Hippocampal formation (tissue), 2 donors: ENCODE data around the gene SLC30A3.

Source experiments
- DNase-seq, 2 donors: peaks; one replicate each; lab custom pipeline; 2025; lab: John Stamatoyannopoulos, UW

SLC30A3 gene

DNA sequence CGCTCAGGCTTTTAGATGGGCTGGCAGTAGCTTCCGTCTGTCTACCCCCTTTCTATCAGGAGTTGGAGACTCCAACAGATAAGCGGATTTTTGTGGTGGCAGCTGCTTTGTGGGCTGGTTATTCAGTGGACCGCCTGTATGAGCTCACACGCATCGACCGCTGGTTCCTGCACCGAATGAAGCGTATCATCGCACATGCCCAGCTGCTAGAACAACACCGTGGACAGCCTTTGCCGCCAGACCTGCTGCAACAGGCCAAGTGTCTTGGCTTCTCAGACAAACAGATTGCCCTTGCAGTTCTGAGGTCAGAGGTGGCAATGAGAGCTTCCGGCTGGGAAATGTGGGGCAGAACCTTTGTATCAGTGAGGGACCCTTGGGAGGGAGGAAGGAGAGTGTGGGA is 30.9 kb downstream of the SLC30A3 start:
- DNase-seq: no peak

DNA sequence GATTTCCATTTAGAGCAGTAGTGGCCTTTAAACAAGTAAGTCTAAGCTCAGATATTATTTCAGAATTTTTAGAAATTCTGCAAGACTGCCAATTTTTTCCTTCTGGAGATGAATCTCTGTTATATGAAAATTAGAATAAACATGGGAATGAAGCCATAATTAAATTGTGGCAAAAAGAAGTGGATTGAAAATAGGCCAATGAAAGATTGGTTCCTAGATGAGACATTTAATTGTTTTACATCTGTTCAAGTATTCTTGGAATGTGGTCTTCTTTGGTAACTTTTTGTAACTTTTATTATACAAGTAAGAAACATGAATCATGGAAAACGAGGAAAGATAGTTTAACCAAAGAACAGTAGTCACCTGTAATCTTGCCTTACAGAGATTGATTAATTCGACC is 35.3 kb downstream of the SLC30A3 start:
- no peak for DNase-seq

GRCh38 chr2:27225526-27225925 is 37.3 kb downstream of the SLC30A3 start:
- no peak for DNase-seq

DNA sequence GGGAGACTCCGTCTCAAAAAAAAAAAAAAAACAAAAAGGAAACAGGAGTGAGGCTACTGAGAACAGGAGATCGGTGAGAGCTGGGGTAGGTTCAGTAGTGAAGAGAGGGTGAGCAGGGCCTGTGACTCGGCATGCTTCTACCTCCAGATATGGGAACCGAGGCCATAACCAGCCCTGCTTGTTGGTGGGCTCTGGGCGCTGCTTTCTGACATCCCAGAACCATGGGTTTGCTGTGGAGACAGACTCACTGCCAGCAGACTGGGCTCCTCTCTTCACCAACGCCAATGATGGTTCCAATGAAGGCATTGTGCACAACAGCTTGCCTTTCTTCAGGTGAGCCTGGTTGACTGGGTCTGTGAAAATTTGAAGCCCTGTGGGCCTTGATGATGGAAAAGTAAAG is 39.4 kb downstream of the SLC30A3 start:
- no peak for DNase-seq

GRCh38 chr2:27222407-27222806 is 40.4 kb downstream of the SLC30A3 start:
- DNase-seq: no peak

DNA sequence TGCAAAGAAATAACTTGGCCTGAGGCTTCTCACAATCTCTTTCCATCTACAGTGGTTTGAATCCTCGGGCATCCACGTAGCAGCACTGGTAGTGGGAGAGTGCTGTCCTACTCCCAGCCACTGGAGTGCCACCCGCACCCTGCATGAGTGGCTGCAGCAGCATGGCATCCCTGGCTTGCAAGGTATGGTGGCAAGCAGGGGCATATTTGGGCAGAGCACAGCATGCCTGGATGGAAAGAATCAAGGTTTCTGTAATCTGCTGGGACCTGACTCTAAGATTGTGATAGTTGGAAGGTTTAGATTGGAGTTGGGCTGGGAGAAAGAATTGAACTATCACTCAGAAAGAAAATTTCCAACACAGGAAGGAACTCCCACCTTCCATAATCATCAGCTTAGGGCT is 41.7 kb downstream of the SLC30A3 start:
- DNase-seq: no peak

GRCh38 chr2:27220091-27220490 is 42.8 kb downstream of the SLC30A3 start:
- no peak for DNase-seq

DNA sequence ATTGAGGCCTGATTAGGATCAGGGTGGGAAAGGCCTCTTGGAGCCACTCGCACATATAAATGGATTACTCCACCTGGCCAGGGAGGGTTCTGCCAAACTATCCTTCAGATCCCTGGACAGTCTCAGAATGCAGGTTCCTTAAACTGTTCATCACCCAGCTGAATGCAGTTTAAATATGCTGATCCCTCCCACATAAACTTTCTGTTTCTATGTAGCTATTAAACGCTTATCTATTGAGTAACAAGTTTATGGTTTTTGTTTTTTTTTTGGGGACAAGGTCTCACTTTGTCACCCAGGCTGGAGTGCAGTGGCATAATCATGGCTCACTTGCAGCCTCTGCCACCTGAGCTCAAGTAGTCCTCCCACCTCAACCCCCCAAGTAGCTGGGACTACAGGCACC is 43.8 kb downstream of the SLC30A3 start:
- no peak for DNase-seq

DNA sequence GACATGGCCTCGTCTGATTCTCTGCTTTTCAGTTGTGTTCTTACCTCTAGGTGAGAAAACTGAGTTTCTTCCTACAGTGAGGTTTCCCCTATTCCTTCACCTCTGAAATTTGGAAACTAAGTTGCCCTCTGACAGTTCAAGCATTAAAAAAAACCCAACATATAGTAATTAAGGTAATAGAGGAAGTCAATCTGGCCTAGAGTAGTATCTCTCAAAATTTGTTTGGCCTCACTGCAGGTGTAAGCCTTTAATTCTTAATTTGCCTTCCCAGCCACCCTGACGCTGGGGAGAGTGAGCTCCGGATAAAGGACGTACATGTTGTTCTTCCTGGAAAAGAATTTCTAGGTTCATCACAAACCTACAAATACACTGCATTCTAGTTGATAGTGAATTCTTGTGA is 44.2 kb downstream of the SLC30A3 start:
- no peak for DNase-seq

- peak; percentile 68 to 77 for DNase-seq
Measured at GRCh38 chr2:27217173-27218121, 45.4 kb downstream of the SLC30A3 start, which contains the start of gene CAD. Gene CAD (plus strand): TSS chr2:27217369. CDS start chr2:27217552, 183 bp downstream.

DNA sequence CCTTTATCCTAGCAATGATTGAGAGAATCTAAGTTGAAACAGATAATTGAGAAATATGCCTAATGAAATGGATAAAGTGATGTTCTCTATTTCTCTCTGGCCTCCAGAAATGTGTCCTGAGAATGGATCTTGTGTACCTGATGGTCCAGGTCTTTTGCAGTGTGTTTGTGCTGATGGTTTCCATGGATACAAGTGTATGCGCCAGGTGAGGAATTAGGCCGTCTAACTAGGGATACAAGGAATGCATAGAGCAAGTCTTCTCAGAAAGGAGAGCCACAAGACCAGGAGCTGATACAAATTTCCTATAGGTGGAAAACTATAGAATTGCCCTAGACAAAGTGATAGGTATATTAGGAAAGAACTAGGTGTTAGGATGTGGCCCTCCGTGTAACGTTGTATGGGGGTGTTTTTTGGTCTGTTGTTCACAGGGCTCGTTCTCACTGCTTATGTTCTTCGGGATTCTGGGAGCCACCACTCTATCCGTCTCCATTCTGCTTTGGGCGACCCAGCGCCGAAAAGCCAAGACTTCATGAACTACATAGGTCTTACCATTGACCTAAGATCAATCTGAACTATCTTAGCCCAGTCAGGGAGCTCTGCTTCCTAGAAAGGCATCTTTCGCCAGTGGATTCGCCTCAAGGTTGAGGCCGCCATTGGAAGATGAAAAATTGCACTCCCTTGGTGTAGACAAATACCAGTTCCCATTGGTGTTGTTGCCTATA is 46.3 kb downstream of the SLC30A3 start:
- no peak for DNase-seq

DNA sequence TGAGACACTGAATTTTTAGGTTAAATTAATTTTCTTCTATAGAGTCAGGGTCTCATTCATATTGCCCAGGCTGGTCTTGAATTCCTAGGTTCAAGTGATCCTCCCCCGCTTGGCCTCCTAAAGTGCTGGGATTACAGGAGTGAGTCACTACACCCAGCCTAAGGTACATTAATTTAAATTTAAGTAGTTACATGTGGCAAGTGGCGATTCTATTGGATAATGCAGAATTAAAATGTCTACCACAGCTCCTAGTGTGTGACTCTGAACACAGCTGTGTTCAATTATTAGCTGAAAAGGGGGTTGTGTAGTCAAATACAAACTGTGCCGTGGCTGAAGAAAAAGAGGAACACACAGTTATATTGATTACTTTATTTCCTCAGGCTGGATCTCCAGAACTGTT is 47.9 kb downstream of the SLC30A3 start:
- DNase-seq: no peak

GRCh38 chr2:27212626-27213471 is 50.0 kb downstream of the SLC30A3 start:
- no peak for DNase-seq

- DNase-seq: peak; percentile 88 to 94
Measured at GRCh38 chr2:27211943-27212625, 50.8 kb downstream of the SLC30A3 start, which contains the start of the genes ATRAID and SLC5A6. Gene ATRAID (plus strand): TSS chr2:27212041. CDS start chr2:27212369, 328 bp downstream. Gene SLC5A6 (minus strand): TSS chr2:27212268. CDS start chr2:27207650, 4,618 bp downstream.

GRCh38 chr2:27211241-27211942 is 51.5 kb downstream of the SLC30A3 start:
- no peak for DNase-seq

- no peak for DNase-seq
Measured at GRCh38 chr2:27209621-27210401, 53.0 kb downstream of the SLC30A3 start.

GRCh38 chr2:27208486-27209050 is 54.3 kb downstream of the SLC30A3 start:
- DNase-seq: no peak

DNA sequence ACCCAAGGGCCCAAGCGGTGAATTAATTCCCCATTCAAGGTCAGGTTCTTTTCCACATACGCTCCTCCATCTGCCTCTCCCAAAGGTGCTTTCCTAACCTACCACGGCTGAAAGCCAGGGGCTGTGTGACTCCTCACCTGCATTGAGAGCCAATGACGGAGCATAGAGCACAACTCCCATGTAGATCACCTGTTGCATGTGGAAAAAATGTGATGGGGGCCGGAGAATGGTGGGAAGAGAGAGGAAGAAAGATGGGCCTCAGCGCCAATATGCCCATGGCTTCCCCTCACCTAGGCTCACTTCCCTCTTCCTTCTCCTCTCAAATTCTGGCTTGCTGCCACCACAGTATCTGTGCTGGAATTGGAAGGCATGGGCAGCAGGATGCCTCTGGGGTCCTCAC is 56.5 kb downstream of the SLC30A3 start:
- DNase-seq: no peak

DNA sequence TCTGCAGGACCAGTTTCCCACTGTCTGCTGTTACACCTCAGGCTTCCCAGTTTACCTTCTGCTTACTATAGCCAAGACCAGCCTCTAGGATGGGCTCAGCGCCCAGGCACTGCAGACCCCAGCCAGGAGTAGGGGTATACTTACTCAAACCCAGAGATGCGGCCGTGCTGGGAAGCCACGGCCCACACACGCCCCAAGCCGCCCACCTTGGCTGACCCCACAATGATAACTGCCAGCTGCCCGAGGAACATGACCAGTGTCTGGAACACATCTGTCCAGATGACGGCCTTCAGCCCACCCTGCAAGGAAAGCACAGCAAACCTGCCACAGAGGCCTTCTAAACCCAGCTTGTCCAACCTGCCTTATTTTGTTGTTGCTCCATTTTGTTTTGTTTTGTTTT is 57.6 kb downstream of the SLC30A3 start:
- no peak for DNase-seq
